HG03045 (cell line): ENCODE measurements around the gene EIF6.

Experiments
- ATAC-seq: cut with Tn5 transposase; IDR thresholded peaks from one replicate; pipeline ENCODE4 v1.9.1; 2021; ENCODE audit warnings: mild to moderate bottlenecking, moderate library complexity; ENCODE audit not compliant: unreplicated experiment

EIF6 gene

GRCh38 chr20:35295674-35296073, 11.1 kb upstream of the EIF6 start:
- ATAC-seq: no peak

GRCh38 chr20:35295058-35295457, 10.5 kb upstream of the EIF6 start:
- no peak for ATAC-seq

- no peak for ATAC-seq
These were observed 9.7 kb upstream of the EIF6 start for GRCh38 chr20:35294293-35294685.

- ATAC-seq: no peak
These were observed 9.0 kb upstream of the EIF6 start for GRCh38 chr20:35293303-35294292.

- no peak for ATAC-seq
These were observed 8.1 kb upstream of the EIF6 start for GRCh38 chr20:35292504-35293285.

- ATAC-seq: no peak
These were observed 7.3 kb upstream of the EIF6 start, which contains the start of gene FAM83C for GRCh38 chr20:35291654-35292503. Gene FAM83C (minus strand): TSS chr20:35292425. CDS start chr20:35292304, 121 bp downstream.

- no peak for ATAC-seq
These were observed 6.4 kb upstream of the EIF6 start for GRCh38 chr20:35290887-35291417.

- ATAC-seq: no peak
These were observed 5.8 kb upstream of the EIF6 start for GRCh38 chr20:35290186-35290886.

GRCh38 chr20:35288325-35289060, 3.9 kb upstream of the EIF6 start:
- ATAC-seq: no peak

- ATAC-seq: no peak
These were observed 3.1 kb upstream of the EIF6 start for GRCh38 chr20:35287509-35288324.

GRCh38 chr20:35286899-35287508, 2.4 kb upstream of the EIF6 start:
- no peak for ATAC-seq

- no peak for ATAC-seq
These were observed 1.7 kb upstream of the EIF6 start for GRCh38 chr20:35286077-35286898.

GRCh38 chr20:35285806-35286076, 1.2 kb upstream of the EIF6 start:
- no peak for ATAC-seq

- no peak for ATAC-seq
These were observed 627 bp upstream of the EIF6 start for GRCh38 chr20:35284992-35285805.

GRCh38 chr20:35283441-35284266, 918 bp downstream of the EIF6 start:
- ATAC-seq: no peak
